Thoracic aorta (tissue), 2 donors: Measurements from ENCODE around the gene ATXN7. TPM values are rescaled to one million over a fixed set of nuclear protein-coding genes. Genes with fewer than 3 reads are reported as not detected.
A peak's percentile ranks its signal among the peaks of the same experiment; 100 is the strongest.

ENCODE experiments used
- ATAC-seq: fragments of 150-250 bp; one replicate; pipeline ENCODE4 v1.8.0; 2017; ENCODE audit warnings: low read depth; ENCODE audit not compliant: insufficient number of reproducible peaks, low FRiP score
- DNase-seq: peaks from one replicate; pipeline ENCODE4 v3.0.0-alpha.2; 2020; ENCODE audit warnings: low spot score
- H3K27ac ChIP-seq, 2 donors: fragments of 200-600 bp; sonication (generic); 1 replicate in 1 of 2; 2 replicates in 1 of 2; pipeline ENCODE4 v1.5.1; 2016; ENCODE audit warnings: mild to moderate bottlenecking in 2 of 2, moderate library complexity in 2 of 2
- H3K27me3 ChIP-seq: fragments of 200-600 bp; sonication (generic); replicated peaks from 2 replicates; pipeline ENCODE4 v1.6.0; 2016; ENCODE audit warnings: mild to moderate bottlenecking; ENCODE audit not compliant: insufficient read depth
- H3K36me3 ChIP-seq: fragments of 200-600 bp; sonication (generic); one replicate; pipeline ENCODE4 v1.5.1; 2016
- H3K4me1 ChIP-seq, 2 donors: fragments of 200-600 bp; sonication (generic); 1 replicate in 1 of 2; 2 replicates in 1 of 2; pipeline versions ENCODE4 v1.5.1 to v1.6.0; 2016; ENCODE audit warnings: low read depth in 2 of 2, mild to moderate bottlenecking in 1 of 2; ENCODE audit not compliant: control insufficient read depth in 1 of 2
- H3K4me3 ChIP-seq: fragments of 200-600 bp; sonication (generic); 2 replicates; pipeline ENCODE4 v1.5.1; 2016; ENCODE audit warnings: mild to moderate bottlenecking
- H3K9me3 ChIP-seq: fragments of 200-600 bp; sonication (generic); 2 replicates; pipeline ENCODE4 v1.5.1; 2016
- total RNA-seq, 2 donors: library from RNA; depleted of rRNA; stranded (reverse); fragments of >200 nt; gene quantifications; one replicate each; pipeline versions ENCODE4 v1.1.0 to v1.2.3, GENCODE V29; 2016
- TF ChIP-seq, protein P1 (sequence below): fragments of 200-600 bp; sonication (generic); IDR thresholded peaks from one replicate; pipeline ENCODE4 v1.5.1; 2019; ENCODE audit warnings: antibody characterized with exemption

ATXN7 gene
- total RNA-seq, 2 donors from 2014 or later: 32.5 to 38.4 TPM

DNA sequence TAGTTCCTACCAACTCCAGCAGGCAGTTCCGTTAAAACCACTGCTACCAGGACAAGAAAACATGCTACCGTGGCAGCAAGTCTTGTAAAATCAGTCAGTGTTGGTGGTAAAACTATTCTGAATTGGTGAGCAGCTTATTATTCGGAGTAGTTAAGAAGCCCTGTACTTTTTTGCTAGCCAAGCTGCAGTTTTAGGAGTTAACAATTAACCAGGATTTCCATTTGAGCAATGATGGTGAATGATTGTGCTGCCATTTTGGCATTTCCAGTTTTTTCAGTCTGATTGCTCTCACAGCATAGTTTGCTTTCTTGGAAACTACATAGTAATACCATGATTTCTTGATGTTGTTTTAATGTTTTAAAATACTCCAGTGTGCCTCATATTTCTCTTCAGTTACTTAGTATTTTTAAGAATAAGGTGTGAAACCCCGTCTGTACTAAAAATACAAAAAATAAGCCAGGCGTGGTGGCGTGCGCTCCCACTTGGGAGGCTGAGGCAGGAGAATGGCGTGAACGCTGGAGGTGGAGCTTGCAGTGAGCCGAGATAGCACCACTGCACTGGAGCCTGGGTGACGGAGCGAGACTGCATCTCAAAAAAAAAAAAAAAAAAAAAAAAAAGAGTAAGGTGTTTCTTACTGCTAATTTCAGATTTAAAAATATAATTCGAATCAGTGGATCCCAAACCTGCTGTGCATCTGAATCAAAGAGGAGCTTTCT, 92.3 kb downstream of the ATXN7 start:
- Histone ChIP-seq H3K36me3 (peaks cover 5% of the 10 kb centered on the region), H3K27ac (no peak overlapping the region), H3K4me1 (peaks cover 7 to 26% of the 10 kb centered on the region in 2 donors), H3K9me3 (no peaks in the 10 kb centered on the region), H3K4me3 (no peak overlapping the region), H3K27me3 (no peaks in the 10 kb centered on the region)
- TF ChIP-seq, protein P1, sequence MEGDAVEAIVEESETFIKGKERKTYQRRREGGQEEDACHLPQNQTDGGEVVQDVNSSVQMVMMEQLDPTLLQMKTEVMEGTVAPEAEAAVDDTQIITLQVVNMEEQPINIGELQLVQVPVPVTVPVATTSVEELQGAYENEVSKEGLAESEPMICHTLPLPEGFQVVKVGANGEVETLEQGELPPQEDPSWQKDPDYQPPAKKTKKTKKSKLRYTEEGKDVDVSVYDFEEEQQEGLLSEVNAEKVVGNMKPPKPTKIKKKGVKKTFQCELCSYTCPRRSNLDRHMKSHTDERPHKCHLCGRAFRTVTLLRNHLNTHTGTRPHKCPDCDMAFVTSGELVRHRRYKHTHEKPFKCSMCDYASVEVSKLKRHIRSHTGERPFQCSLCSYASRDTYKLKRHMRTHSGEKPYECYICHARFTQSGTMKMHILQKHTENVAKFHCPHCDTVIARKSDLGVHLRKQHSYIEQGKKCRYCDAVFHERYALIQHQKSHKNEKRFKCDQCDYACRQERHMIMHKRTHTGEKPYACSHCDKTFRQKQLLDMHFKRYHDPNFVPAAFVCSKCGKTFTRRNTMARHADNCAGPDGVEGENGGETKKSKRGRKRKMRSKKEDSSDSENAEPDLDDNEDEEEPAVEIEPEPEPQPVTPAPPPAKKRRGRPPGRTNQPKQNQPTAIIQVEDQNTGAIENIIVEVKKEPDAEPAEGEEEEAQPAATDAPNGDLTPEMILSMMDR: no peak
- no peak for ATAC-seq
- no peak for DNase-seq

DNA sequence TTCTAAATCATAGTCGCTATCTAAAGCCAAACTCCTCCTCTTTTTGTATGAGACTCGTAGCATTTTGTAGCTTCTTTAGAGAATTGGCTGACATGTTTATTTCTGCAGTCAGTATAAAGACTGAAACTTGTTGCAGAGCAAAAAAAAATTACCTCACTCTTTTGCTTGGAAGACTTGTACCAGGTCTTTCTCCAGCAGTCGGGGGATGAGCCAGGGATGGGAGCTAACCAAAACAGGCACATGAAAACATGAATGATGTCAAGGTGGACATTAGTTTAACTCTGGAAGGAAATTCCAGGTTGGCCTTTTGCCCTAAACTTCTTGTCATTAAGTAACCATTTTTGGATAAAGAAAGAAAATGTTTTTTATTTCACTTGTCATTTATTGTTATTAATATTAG, 95.5 kb downstream of the ATXN7 start:
- H3K27me3 ChIP-seq: no peaks in the 10 kb centered on the region
- TF ChIP-seq, protein P1: no peak
- H3K4me3 ChIP-seq: no peak overlapping the region
- H3K4me1 ChIP-seq: peaks cover 7 to 25% of the 10 kb centered on the region in 2 donors
- ATAC-seq: no peak
- H3K36me3 ChIP-seq: peaks cover under 1% of the 10 kb centered on the region
- H3K27ac ChIP-seq: no peak overlapping the region
- no peak for DNase-seq
- H3K9me3 ChIP-seq: no peaks in the 10 kb centered on the region

DNA sequence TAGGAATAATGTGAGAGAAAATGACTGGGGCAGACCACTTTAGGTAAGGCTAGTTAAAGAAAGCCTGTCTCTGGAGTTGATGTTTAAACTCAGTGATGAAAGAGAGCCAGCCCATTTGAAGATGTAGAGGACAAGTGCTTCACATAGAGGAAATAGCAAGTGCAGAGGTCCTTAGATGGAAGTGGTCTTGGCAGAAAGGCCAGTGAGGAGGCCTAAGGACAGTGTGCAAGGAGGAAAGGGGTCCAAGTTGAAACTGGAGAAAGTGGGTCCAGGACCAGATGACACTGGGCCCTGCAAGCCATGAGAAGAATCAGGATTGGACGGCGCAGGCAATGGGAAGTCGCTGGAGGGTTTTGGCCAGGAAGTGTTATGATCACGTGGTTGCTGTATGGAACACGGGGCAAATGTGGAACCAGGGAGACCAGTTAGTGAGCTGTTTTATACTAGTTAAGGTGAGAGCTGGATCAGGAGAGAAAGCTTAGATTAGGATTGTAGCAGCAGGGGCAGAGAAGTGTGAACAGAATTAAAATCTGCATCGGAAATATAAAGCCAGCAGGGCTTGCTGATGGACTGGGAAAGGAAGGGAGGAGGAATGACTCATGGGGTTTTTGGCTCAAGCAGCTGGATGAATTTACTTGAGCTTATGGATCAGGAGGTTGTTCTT, 96.5 kb downstream of the ATXN7 start:
- TF ChIP-seq, protein P1: no peak
- no peak for DNase-seq
- Histone ChIP-seq H3K4me1 (peaks cover 10 to 32% of the 10 kb centered on the region in 2 donors), H3K36me3 (no peaks in the 10 kb centered on the region), H3K4me3 (peak overlapping the region; percentile 63), H3K9me3 (no peaks in the 10 kb centered on the region), H3K27ac (peak overlapping the region; percentile 25 to 48), H3K27me3 (no peaks in the 10 kb centered on the region)
- ATAC-seq: peak; percentile 55

DNA sequence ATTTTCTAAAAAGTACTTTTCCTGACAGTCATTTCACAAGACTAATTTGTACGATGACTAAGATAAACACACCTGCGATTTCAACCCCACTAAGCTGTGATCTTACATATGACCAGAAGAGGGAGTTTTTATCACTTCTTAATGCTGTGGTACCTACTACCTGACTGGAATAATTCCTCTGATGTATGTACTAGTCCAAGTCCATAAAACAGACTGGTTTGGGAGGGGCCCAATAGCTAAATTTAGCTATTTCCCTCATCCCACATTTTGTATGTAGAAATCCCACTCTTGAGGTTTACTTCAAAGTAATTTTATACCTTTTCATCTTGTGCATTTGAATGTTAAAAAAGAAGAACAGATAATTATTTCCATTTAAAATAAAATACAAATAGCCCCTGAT, 98.2 kb downstream of the ATXN7 start:
- Histone ChIP-seq H3K9me3 (no peaks in the 10 kb centered on the region), H3K27me3 (no peaks in the 10 kb centered on the region), H3K27ac (no peak overlapping the region), H3K4me1 (peaks cover 11 to 38% of the 10 kb centered on the region in 2 donors), H3K36me3 (no peaks in the 10 kb centered on the region), H3K4me3 (no peak overlapping the region)
- TF ChIP-seq, protein P1: peak; percentile 65
- no peak for DNase-seq
- no peak for ATAC-seq

DNA sequence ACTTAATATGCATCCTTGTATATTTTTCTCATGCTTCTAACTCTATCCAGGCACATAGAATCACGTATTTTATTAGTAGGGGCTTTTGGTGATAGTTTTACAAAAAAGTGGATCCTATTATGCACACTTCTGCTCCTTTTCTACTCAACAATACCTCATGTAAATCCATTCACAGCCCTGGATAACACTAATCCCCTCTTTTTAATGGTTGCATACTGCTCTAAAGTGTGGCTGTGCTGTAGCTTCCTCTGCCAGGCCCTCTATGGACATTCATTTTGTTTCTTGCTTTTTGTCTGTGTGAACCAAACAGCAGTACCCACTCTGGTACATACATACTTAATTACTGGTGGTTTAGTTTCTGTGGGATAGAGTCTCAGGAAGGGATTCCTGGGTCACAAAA, 99.8 kb downstream of the ATXN7 start:
- Histone ChIP-seq H3K36me3 (no peaks in the 10 kb centered on the region), H3K27ac (no peak overlapping the region), H3K4me1 (peaks cover 27 to 52% of the 10 kb centered on the region in 2 donors), H3K4me3 (no peak overlapping the region), H3K9me3 (no peaks in the 10 kb centered on the region), H3K27me3 (no peaks in the 10 kb centered on the region)
- DNase-seq (no peak), ATAC-seq (no peak)
- TF ChIP-seq, protein P1: no peak
